Measurements from ENCODE around the gene TDRD7.
"Not testable (repeated sequence)": the region's sequence is repeated elsewhere in the genome, so short reads cannot be mapped to it uniquely, and the experiment has no call there.

TDRD7 gene

DNA sequence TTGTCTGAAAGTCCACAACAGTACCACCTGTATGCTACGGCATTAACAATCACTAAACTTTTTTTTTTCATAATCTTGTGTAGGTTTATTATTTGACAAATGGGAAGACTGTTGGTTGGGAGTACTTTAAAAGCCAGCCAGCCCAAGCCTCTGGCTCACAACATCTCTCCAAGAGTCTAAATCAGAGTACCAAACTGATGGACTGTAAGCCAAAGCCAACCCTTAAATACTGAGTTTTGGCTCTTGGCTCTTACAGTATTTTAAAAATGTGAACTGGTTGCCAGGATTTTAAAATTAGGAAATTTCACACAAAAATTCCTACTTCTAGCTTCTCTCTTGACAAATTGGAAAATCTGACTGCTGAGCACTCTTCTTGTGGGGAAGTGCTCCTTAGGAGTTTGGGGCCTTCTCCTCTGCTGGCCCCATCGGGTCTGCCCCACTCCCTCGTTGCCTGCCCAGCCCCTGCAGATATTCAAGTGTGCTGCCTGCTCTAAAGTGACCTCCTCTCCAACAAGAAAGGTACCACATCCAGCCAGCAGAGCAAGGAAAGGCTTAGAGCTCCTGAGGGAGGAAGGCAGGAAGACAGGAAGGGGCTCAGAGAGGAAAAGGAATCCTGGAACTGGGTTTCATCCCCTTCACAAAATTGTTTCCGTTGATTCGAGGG, 67.7 kb downstream of the TDRD7 start:
- no peak for DNase-seq

DNA sequence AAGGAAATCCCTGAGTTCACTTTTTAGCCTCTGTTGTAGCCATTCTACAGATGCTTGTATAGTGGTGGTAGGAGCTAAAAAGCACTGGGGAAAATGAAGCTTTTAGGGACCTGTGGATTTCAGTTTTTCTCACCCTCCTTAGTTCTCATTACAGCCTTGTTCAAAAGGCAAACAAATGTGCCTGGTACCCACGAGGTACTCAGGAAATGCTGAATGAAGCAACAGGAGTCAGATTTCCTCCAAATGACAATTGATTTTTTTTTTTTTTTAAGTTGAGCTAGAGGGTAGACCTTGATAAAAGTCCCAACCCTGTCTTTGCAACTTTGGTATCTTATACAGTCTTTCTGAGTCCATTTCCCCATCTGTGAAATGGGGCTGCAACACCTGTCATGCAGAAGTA, 68.3 kb downstream of the TDRD7 start:
- no peak for DNase-seq

DNA sequence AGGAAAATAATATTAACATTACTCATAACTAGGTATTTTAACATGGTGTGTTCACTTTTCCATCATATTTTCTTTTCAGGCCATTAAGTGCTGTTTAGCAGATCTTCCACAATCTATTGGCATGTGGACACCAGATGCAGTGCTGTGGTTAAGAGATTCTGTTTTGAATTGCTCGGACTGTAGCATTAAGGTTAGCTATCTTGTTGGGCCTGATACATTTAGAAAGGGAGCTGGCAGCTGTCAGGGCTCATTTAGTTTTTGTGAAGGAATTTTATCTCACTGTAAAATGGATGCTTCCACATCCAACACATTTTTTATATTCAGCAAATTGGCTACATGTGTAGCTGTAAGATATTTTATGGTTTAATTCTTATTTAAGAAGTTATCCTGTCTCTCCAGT, 68.9 kb downstream of the TDRD7 start:
- DNase-seq, result no peak

DNA sequence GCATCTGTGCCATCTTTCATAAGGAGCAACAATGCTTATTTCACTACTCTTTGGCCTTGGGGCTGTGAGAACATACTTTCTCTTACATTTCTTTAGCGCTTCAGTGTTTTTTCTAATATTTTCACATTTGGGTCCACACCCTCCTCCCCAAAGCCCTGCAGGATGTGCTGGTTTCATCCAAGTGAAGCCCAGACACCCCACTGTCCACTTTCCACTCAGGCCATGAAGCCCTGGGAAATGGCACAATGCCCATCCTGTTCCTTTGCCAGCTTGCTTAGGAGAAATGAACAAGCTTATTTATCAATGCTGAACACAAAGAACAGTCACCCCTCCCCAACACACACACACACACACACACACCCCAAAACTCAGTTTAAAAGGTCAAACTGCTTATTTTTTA, 72.2 kb downstream of the TDRD7 start:
- DNase-seq, result no peak

DNA sequence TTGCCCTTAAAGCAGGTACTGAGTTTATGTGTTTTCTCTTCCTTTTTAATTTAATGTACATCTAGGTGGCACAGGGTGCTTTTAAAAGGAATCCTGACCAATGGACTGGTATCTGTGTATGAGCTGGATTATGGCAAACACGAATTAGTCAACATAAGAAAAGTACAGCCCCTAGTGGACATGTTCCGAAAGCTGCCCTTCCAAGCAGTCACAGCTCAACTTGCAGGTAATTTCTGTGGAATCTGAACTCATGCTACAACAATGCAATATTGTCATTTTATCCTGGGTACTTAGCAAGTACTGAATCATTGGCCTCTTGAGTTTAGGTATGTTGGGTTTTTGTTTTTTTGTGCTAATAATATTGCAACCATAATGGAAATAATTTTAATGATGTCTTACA, 75.2 kb downstream of the TDRD7 start:
- DNase-seq, result no peak

DNA sequence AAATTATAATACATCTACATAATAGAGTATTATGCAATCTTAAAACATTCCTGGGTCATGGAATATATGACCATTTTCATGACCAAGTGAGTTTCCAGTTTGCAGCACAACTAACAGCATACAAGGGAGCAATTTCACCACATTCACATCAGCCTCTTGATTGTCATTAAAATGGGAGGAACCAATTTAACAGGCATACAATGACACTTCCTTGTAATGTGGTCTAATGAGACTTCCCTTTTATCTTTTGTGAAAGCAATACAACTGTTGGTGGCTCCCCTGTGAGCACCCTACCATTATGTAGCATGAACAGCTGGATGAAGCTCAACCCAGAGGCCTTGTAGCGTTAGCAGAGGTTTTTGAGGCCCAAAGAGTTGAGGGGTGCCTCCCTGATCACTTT, 76.0 kb downstream of the TDRD7 start:
- DNase-seq, result no peak

DNA sequence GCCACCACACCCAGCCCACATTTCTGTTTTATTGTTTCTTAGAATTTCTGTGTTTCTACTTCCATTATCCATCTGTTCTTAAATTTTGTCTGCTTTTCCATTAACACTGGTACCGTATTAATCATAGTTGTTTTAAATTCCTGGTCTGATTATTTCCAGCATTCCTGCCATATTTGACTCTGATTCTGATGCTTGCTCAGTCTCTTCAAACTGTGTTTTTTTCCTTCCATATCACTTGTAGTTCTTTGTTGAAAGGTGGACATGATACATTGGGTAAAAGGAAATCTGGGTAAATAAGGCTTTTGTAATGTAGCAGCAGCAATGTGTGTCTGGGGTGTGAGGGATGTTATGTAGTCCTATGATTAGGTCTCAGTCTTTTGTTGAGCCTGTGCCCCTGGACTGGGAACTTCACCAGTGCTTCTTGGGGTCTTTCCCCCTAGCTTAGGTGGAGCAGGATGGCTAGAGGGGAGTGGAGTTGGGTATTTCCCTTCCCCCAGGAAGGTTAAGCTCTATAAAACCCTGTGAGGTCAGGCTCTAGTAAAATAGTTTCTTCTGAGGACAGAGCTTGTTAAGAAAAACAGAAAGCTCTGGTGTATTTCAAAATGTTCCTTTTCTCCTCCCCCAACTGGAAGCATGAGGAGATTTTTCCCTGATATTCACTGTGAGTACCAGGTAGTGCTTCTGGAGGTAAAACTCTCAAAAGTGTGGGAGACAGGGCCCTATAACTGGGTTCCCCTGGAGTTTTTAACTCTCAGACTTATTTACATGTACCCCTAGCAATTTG, 79.5 kb downstream of the TDRD7 start:
- DNase-seq, result no peak

DNA sequence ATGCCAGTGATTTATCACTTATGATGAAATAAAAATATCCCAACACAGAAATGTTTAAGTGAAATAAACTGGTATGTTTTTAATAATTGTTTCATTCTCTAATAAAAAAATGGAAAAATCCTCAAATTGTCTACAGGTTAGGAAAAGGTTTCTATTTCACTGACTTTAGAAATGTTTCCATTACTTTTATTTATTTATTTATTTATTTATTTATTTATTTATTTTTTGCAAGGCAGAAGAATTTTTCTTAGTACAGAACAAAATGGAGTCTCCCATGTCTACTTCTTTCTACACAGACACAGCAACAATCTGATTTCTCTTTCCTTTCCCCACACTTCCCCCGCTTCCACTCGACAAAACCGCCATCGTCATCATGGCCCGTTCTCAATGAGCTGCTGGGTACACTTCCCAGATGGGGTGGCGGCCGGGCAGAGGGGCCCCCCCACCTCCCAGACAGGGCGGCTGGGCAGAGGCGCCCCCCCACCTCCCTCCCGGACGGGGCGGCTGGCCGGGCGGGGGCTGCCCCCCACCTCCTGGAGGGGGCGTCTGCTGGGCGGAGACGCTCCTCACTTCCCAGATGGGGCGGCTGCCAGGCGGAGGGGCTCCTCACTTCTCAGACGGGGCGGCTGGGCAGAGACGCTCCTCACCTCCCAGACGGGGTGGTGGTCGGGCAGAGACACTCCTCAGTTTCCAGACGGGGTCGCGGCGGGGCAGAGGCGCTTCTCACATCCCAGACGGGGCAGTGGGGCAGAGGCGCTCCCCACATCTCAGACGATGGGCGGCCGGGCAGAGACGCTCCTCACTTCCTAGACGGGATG, 85.9 kb downstream of the TDRD7 start:
- DNase-seq, result not testable (repeated sequence)

DNA sequence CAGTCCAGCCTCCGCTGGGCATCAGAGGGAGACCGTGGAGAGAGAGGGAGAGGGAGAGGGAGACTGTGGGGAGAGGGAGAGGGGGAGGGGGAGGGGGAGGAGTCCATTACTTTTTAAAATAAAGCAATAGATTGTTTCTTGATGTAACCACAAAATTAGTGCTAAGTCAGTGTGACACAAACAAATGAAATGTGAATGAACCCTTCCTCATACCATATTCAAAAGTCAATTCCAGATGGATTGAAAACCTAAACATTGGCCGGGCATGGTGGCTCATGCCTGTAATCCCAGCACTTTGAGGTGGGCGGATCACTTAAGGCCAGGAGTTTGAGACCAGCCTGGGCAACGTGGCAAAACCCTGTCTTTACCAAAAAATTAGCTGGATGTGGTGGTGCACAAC, 87.0 kb downstream of the TDRD7 start:
- DNase-seq, result not testable (repeated sequence)

DNA sequence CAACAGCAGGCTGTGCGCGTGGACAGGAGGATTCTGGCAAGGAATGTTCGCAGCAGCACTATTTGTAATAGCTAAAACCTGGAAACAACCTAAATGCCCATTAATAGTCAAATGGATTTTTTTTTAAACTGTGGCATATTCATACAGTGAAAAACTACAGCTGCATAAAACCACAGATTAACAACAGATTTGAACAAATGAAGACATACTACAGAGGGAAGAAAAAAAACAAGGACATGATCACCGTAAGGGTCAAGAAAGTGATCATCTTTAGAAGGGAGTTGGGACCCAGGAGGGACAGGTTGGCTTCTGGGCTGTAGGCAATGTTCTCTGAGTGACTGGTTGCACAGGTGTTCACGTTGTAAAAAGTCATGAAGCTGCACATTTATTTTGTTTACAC, 88.4 kb downstream of the TDRD7 start:
- DNase-seq, result no peak

DNA sequence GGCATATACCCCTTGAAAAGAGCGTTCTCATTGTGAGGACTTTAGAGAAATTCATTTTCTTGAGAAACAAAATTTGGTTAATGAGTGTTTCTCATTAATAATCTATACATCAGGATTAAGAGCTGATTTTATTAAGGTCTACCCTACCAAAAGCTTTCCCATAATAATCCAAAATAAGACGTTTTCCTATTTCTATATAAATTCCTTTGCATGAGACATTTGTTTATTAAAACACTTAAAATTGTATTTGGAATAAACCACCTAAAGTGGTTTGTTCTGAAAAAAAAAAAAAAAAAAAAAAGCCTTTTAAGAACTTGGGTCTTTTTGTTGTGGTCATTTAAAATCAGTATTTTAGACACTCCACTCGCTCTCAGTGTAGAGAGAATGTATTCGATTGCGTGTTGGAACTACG, 88.9 kb downstream of the TDRD7 start:
- no peak for DNase-seq

DNA sequence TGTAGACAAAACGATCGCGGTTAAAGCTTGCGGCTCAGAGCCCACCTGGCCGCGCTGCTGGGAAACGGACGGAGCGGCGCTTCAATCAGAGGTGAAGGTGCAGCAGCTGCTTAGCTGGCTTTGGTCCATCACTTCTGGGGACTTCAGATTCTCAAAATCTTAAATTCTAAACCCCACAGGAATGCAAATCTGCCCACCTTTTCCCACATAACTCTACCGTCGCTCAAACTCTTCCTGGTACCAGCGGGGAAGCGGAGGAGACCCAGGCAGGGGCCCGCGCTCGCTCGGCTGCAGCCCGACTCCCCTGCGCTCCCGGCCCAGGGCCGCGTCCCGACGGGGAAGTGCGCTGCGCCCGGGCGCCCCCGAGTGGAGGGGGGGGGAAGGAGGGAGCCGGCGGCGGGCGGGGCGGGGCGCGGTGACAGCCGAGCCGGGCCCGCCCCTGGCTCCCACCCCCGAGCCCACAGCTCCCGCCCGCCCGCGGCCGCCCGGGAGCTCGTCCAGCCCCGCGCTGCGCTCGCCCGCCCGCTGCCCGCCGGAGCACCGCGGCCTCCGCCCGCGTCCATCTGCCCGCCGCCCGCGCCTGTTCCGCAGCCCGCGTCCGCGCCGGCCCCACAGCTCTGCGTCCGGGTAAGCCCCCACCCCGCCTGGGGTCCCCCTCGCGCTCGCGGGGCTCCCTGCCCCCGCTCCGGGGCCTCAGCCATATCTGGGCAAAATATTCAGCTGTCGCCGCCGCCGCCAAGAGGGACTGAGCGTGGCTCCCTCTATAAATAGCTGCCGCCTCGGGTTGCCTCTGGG, 89.5 kb downstream of the TDRD7 start, which contains the start of gene TMOD1:
TSS of gene TMOD1 (plus strand) at position 490 of the 795 bp plus-strand sequence. CDS start 22,523 bp downstream, outside the sequence.
- DNase-seq, result peak; percentile 78

DNA sequence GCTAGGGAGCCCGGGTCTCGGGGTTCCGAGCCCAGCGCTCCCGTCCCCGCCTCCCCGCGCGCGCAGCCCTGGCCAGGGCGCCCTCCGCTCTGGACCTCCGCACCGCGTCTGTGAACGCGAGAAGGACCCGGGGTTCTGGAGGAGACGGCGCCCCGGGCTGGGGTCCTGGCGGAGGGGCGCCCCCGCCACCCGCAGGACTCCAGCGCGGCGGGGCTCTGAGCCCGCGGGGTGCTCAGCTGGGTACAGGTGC, 90.0 kb downstream of the TDRD7 start:
- no peak for DNase-seq

DNA sequence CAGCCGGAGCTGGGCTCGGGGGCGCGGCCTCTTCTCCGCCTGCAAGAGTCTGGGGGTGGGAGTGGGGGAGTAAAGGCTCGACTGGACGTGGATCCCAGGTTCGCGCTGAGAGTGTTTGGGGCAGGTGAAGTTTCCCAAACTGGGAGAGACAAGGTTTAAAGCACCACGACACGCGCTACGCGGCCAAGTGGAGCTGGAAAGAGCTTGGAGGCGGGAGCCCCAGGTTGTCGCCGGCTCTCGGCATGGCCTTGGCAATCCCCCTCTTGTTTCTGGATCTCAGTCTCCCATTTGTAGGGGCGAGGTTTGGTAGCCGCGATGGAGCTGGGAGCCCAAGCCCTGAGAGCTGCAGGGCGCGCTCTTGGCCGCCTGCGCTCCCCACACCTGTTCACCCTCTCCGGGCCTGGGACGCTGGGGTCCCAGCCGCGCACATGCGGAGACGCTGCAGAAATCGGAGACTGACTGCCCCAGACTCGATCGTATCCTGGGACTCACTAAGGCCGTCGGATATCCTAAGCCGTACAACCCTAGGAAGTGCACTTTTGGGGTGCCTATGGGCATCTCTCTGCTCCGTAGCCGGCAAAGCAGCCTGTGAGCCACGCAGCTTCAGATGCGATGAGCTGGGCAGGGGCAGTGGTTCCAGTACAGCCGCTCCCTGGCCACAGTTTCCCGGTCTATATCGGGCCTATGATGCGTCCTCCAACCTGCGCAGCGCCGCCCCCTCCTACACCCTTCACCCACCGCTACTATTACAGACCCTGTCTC, 90.5 kb downstream of the TDRD7 start:
- no peak for DNase-seq

DNA sequence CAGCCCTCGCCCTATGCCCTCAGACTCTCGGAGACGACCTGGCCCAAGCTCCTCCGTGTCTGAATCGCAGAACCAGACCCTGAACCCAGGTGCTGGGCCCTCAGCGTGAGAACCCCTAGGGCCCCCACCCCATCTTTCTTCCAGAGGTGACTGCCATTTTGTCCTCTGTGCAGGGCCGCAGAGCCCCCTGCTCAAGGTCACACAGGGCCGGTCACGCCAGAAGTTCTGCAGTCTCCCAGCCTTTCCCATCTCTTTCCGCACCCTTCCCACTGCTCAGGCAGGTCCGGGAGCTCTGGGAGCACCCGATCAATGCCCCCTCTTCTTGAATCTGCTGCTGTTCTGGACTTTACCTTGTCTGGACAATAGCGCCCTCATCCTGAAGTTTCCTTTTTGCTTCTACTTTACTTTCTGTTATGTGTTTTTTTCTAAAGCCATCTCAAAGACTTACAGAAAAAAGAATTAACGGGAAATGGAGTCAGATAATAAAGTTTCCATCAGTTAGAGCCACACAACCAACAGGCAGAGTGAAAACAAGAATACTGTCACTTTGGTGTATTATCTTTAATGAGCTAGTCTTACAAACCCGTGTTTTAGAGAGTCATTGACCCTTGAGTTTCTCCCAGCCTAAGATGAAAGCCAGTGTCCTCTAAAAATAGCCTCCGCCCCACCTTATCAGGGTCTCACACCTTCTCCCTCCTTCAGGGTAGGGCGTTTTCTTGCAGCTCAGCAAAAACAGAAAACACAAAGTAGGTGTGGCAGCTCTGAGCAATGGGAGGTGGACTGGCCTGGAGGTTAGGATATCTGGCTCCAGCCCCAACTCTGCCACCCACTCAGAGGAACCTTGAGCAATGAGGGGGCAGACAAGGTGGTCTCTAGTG, 91.3 kb downstream of the TDRD7 start:
- no peak for DNase-seq

DNA sequence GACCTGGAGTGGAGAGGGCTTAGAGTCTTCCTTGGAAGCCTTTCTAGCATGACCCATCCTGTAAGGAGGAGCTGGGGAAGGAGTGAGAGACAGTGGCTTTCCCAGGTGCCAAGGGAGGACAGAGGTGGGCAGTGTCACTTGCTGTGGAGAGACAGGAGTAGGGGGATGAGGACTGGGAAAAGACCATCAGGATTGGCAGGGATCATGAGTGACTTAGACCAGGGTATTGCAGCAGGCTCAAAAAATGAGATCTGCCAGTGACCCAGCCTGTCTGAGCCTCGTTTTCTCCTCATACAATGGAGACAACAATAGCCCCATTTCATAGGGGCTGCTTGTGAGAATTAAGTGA, 91.9 kb downstream of the TDRD7 start:
- no peak for DNase-seq

DNA sequence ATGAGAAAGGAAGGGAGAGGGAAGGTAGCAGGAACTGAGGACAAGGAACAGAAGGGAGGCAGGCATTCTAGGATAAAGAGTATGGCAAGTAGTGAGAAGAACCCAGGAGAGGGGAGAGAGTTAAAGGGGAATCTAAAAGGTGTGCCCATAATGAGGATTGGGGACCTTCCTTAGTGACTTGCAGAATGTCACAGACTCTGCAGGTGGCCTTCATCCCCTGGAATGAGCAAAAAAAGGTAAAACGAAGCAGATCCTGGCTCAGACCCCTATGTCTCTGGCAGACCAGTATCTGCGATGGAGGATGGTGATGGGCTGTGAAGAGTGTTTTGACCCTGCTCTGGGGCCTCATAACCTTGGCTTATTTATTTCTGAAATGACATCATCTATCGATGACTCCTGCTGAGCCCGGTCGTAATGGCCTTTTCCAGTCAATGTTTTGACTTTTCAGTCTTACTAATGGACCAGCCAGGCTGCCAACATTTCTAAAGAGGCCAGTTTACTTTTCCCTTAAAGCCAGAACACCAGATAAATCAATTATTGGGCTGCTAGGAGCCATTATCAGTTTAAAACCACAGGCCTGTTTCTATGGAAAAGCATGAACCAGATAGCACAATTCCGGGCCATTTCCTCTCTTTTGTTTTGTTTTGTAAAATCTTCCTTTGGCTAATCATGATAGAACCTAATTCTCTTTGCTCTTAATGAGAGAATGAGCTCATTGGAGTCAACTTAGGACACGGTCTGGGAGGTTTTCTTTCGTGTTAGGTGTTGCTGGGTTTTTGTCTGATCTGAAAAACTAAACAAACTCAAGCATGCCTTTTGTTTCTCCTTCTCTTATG, 92.7 kb downstream of the TDRD7 start:
- no peak for DNase-seq

DNA sequence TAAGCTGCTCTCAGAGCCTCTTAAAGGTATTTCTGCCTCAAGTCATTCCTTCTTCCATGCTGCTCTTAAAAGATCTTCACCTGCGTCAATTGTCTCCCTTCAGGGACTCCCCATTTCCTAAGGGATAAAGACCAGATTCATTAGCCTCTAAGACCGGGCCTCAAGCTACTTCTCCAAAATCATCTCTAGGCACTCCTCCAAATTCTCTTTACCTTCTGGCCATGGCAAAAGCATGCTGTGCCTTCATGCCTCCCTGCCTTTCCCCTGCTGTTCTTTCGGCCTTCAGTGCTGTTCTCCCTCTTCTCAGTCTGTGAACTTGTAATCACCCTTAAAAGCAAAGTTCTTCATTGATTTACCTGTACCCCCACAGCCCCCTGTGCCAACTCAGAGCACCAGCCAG, 93.9 kb downstream of the TDRD7 start:
- no peak for DNase-seq

DNA sequence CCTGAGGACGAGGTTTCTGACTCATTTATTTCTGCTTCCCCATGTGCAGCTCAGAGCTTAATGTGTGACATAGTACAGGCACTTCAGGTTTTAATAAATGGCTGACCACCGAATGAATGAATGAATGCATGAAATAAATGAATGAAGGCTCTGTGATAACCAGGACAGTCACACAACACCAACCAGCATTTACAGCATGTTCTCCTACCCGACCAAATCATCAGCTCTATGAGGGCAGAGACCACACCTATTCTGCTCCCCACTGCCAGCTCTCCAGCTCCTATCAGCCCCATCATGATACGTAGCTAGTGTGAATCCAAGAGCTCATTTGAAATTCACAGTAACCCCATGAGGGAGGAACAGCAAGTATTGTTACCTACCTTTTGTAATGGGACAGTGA, 94.4 kb downstream of the TDRD7 start:
- no peak for DNase-seq

DNA sequence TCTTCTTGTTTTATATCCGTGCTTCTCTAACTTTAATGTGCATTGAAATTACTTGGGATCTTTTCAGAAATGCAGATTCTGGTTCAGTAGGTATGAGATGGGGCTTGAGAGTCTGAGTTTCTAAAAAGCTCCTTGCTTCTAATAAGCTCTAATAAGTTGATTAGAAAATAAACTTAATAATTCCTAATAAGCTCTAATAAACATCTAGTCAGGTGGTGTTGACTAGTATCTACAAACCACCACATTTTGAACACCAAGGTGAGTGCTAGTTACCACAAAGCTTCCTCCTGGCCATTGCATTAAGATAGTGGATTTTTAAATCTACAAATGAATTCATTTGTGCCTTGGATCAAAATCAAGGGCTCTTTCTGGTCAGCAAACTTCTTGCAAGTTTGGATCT, 94.9 kb downstream of the TDRD7 start:
- no peak for DNase-seq

Measured in suppressor macrophage treated with lipopolysaccharide for 4 hours (primary cell).